ENCODE results near the gene STRA6.

Gene STRA6

GRCh38 chr15:74146277-74146800 lies 56.2 kb downstream of the STRA6 start:
- no peak overlapping the region for H3K4me3 ChIP-seq (ENCODE audit: low read depth, low read length)
- DNase-seq (ENCODE audit: low read depth), result no peak
- TF ChIP-seq CTCF (IDR thresholded peaks at IDR 0.05; ENCODE audit: control insufficient read depth, extremely low read depth, insufficient read depth), result no peak

- DNase-seq (ENCODE audit: low read depth), result no peak
- TF ChIP-seq CTCF (IDR thresholded peaks at IDR 0.05; ENCODE audit: control insufficient read depth, extremely low read depth, insufficient read depth), result no peak
These were observed 58.3 kb downstream of the STRA6 start for GRCh38 chr15:74144153-74144775.

GRCh38 chr15:74141591-74141990 lies 61.0 kb downstream of the STRA6 start:
- no peak for TF ChIP-seq CTCF (IDR thresholded peaks at IDR 0.05; ENCODE audit: control insufficient read depth, extremely low read depth, insufficient read depth)
- no peak overlapping the region for H3K4me3 ChIP-seq (ENCODE audit: low read depth, low read length)
- DNase-seq (ENCODE audit: low read depth), result no peak

More at GRCh38 chr15:74144153-74144775, 58.3 kb downstream of the STRA6 start:
- H3K4me3 ChIP-seq (ENCODE audit: low read depth, low read length), result no peak overlapping the region

GRCh38 chr15:74138642-74139041 lies 63.9 kb downstream of the STRA6 start:
- TF ChIP-seq CTCF (IDR thresholded peaks at IDR 0.05; ENCODE audit: control insufficient read depth, extremely low read depth, insufficient read depth), result no peak
- no peak overlapping the region for H3K4me3 ChIP-seq (ENCODE audit: low read depth, low read length)
- no peak for DNase-seq (ENCODE audit: low read depth)

- no peak for DNase-seq (ENCODE audit: low read depth)
- H3K4me3 ChIP-seq (ENCODE audit: low read depth, low read length), result no peak overlapping the region
- TF ChIP-seq CTCF (IDR thresholded peaks at IDR 0.05; ENCODE audit: control insufficient read depth, extremely low read depth, insufficient read depth), result no peak
These were observed 65.1 kb downstream of the STRA6 start for GRCh38 chr15:74137537-74137894.

- H3K4me3 ChIP-seq (ENCODE audit: low read depth, low read length), result no peak overlapping the region
- TF ChIP-seq CTCF (IDR thresholded peaks at IDR 0.05; ENCODE audit: control insufficient read depth, extremely low read depth, insufficient read depth), result no peak
- DNase-seq (ENCODE audit: low read depth), result no peak
These were observed 65.6 kb downstream of the STRA6 start for GRCh38 chr15:74136814-74137536.

- TF ChIP-seq CTCF (IDR thresholded peaks at IDR 0.05; ENCODE audit: control insufficient read depth, extremely low read depth, insufficient read depth), result no peak
- H3K4me3 ChIP-seq (ENCODE audit: low read depth, low read length), result no peak overlapping the region
- DNase-seq (ENCODE audit: low read depth), result no peak
These were observed 66.1 kb downstream of the STRA6 start for GRCh38 chr15:74136540-74136813.

All from LNCaP clone FGC (cell line).